ENCODE results near the gene TENM4. TPM values are rescaled to one million over a fixed set of nuclear protein-coding genes. Genes with fewer than 3 reads are reported as not detected.

Gene TENM4
- total RNA-seq, 1 experiment from 2014 or later: 0.39 TPM

DNA sequence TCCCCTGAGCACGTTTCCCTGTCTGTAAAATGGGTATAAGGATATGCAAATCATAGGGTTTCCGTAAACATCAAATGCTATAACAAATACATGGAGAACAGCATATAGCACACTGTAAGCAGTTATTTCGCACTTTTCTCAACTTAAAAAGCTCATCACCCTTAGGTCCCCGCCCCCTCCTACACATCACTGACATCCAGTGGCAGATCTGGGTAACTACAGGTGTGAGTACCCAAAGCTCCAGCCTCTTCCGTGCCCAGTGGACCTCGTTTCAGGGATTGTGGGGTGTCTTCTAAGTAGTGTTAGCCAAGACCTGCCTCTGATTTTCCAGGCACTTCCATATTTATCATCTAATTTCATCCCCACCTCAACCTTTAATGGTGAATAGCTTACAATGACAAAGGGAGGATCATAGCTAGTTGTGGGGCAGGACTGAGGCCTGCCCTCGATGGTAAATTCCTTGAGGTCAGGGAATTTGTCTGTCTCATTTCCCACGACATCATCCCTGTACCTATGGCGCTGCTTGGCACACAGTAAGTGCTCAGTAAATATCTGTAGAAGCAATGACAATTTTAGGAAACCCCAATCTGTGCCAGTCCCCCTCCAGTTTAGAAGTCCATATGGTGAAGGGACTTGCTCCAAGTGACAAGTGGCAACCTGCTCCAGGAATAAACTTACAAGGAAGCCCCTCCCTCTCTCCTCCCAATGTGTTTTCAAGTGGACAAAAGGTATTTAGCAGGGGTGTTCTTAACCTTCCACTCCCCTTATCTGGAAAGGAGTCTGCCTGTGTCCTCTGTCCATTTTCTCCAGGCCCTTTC lies 340.5 kb downstream of the TENM4 start:
- Histone ChIP-seq H3K27me3 (ENCODE audit: control insufficient read depth, insufficient read depth, low read length) (no peaks in the 10 kb centered on the region; the same call in 1 of the 2 replicates), H3K9me3 (ENCODE audit: control insufficient read depth, insufficient read depth, low read depth, low read length) (no peaks in the 10 kb centered on the region), H3K36me3 (ENCODE audit: control insufficient read depth, insufficient read depth, low read length) (no peaks in the 10 kb centered on the region), H3K4me1 (ENCODE audit: control insufficient read depth, insufficient read depth, low read length) (no peaks in the 10 kb centered on the region), H3K4me3 (ENCODE audit: low read depth in 2 of 2, low read length in 2 of 2) (no peak overlapping the region), H3K27ac (ENCODE audit: low read length) (no peak overlapping the region)
- POLR2A ChIA-PET: no interaction called here
- intact Hi-C loops (cut with micrococcal nuclease; ENCODE audit: unreplicated experiment) (no loop called here), in situ Hi-C loops (cut with HindIII; ENCODE audit: low pct_unique_long_range_greater_than_20kb, low sequenced_read_pairs) (no loop called here)
- BruUV-seq (replicated peaks): no TSS peak
- TF ChIP-seq SIN3A (IDR thresholded peaks at IDR 0.05; ENCODE audit: borderline replicate concordance, insufficient read depth, low read depth, low read length) (no peak), CTCF (IDR thresholded peaks at IDR 0.05) (peak; percentile 90), TCF7L2 (IDR thresholded peaks at IDR 0.05; ENCODE audit: low read depth, low read length) (no peak), POLR2AphosphoS5 (IDR thresholded peaks at IDR 0.05; ENCODE audit: low read depth, low read length) (no peak)
- TF ChIP-seq, protein P1, sequence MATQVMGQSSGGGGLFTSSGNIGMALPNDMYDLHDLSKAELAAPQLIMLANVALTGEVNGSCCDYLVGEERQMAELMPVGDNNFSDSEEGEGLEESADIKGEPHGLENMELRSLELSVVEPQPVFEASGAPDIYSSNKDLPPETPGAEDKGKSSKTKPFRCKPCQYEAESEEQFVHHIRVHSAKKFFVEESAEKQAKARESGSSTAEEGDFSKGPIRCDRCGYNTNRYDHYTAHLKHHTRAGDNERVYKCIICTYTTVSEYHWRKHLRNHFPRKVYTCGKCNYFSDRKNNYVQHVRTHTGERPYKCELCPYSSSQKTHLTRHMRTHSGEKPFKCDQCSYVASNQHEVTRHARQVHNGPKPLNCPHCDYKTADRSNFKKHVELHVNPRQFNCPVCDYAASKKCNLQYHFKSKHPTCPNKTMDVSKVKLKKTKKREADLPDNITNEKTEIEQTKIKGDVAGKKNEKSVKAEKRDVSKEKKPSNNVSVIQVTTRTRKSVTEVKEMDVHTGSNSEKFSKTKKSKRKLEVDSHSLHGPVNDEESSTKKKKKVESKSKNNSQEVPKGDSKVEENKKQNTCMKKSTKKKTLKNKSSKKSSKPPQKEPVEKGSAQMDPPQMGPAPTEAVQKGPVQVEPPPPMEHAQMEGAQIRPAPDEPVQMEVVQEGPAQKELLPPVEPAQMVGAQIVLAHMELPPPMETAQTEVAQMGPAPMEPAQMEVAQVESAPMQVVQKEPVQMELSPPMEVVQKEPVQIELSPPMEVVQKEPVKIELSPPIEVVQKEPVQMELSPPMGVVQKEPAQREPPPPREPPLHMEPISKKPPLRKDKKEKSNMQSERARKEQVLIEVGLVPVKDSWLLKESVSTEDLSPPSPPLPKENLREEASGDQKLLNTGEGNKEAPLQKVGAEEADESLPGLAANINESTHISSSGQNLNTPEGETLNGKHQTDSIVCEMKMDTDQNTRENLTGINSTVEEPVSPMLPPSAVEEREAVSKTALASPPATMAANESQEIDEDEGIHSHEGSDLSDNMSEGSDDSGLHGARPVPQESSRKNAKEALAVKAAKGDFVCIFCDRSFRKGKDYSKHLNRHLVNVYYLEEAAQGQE (IDR thresholded peaks at IDR 0.05; ENCODE audit: insufficient read depth in 1 of 2, low read depth in 2 of 2, low read length in 1 of 2): no peak
- DNase-seq (ENCODE audit: low read depth, low spot score) (peak; percentile 43), ATAC-seq (peak; percentile 89)
- CTCF ChIA-PET: interaction anchor here (0.6 to 1.3 kb wide), 8 partner anchors 8 to 997 kb away, joined by 3 to 18 read pairs (median 4); no protein-coding TSS in a partner anchor

DNA sequence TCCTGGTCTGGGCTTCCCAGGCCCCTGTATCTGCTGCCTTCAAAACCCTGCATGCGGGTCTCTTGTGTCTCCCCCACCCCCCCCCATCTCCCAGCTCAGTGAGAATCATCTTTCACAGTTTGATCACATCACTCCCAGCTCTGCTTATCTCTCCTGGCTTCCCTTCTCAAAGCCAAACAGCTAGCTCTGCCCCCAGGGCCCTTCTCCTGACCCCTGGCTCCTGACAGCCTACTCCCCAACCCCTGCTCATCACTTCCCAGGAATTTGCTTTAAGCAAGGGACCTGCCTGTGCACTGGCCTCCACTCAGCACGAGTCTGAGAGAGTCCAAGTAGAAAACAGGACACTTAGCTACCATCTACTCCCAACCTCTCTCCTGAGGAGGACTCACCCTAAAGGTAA lies 342.7 kb downstream of the TENM4 start:
- Histone ChIP-seq H3K27ac (ENCODE audit: low read length) (no peak overlapping the region), H3K9me3 (ENCODE audit: control insufficient read depth, insufficient read depth, low read depth, low read length) (no peaks in the 10 kb centered on the region), H3K4me1 (ENCODE audit: control insufficient read depth, insufficient read depth, low read length) (no peaks in the 10 kb centered on the region), H3K36me3 (ENCODE audit: control insufficient read depth, insufficient read depth, low read length) (no peaks in the 10 kb centered on the region), H3K4me3 (ENCODE audit: low read depth in 2 of 2, low read length in 2 of 2) (no peak overlapping the region), H3K27me3 (ENCODE audit: control insufficient read depth, insufficient read depth, low read length) (no peaks in the 10 kb centered on the region; the same call in 1 of the 2 replicates)
- ATAC-seq (no peak), DNase-seq (ENCODE audit: low read depth, low spot score) (no peak)
- ChIA-PET POLR2A (no interaction called here), CTCF (interaction anchor here (0.6 kb wide), 3 partner anchors 298 to 450 kb away, joined by 3 to 5 read pairs (median 3); no protein-coding TSS in a partner anchor)
- in situ Hi-C loops (cut with HindIII; ENCODE audit: low pct_unique_long_range_greater_than_20kb, low sequenced_read_pairs): no loop called here
- intact Hi-C loops (cut with micrococcal nuclease; ENCODE audit: unreplicated experiment): no loop called here
- no TSS peak for BruUV-seq (replicated peaks)
- TF ChIP-seq SIN3A (IDR thresholded peaks at IDR 0.05; ENCODE audit: borderline replicate concordance, insufficient read depth, low read depth, low read length): no peak
- no peak for TF ChIP-seq CTCF (IDR thresholded peaks at IDR 0.05)
- no peak for TF ChIP-seq TCF7L2 (IDR thresholded peaks at IDR 0.05; ENCODE audit: low read depth, low read length)
- TF ChIP-seq, protein P1 (IDR thresholded peaks at IDR 0.05; ENCODE audit: insufficient read depth in 1 of 2, low read depth in 2 of 2, low read length in 1 of 2): no peak
- TF ChIP-seq POLR2AphosphoS5 (IDR thresholded peaks at IDR 0.05; ENCODE audit: low read depth, low read length): no peak
